GM23248 (cell line): ENCODE measurements around the gene KLF7.

Experiments
- EZH2 ChIP-seq: fragments of 200-600 bp; sonication (generic); IDR thresholded peaks from 2 replicates; pipeline ENCODE4 v1.6.1; 2018; ENCODE audit warnings: antibody characterized with exemption, mild to moderate bottlenecking; ENCODE audit not compliant: insufficient read depth, poor library complexity, severe bottlenecking
- EZH2phosphoT487 ChIP-seq: fragments of 200-600 bp; sonication (generic); IDR thresholded peaks from 2 replicates; pipeline ENCODE4 v1.6.1; 2018; ENCODE audit warnings: antibody characterized with exemption, moderate library complexity, mild to moderate bottlenecking, low read depth; ENCODE audit not compliant: insufficient read depth

DNA sequence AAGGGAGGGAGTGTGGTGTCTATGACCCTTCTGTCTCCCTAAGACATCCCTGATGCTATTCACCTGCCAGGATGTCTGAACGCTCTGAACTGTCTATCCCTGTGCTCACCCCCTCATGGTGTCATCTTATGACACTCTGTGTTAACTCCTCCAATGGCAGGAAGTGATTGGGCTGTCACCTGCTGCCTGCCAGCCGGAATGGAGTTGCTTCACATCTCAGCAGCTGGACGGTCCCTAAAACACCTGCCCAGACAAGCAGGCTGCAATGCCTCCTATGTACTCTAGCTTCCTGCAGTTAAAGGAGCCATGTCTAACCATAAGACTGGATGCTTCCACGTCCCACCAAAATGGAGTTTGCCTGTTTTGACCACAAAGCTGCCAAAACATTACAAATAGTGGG, 126.5 kb downstream of the KLF7 start:
- TF ChIP-seq EZH2 = no peak
- no peak for TF ChIP-seq EZH2phosphoT487
